Endothelial cell of umbilical vein (primary cell): ENCODE measurements around the gene YY1.

Experiments used
- EZH2 ChIP-seq: IDR thresholded peaks from 2 replicates; pipeline ENCODE4 v1.6.1; 2012; ENCODE audit warnings: borderline replicate concordance, low read depth, mild to moderate bottlenecking, moderate library complexity, low read length, inconsistent platforms; ENCODE audit not compliant: severe bottlenecking
- FOS ChIP-seq: IDR thresholded peaks from 2 replicates; pipeline ENCODE4 v1.6.1; 2011; ENCODE audit warnings: mild to moderate bottlenecking, low read length, moderate library complexity, borderline replicate concordance; ENCODE audit not compliant: insufficient read depth
- JUN ChIP-seq: IDR thresholded peaks from 2 replicates; pipeline ENCODE4 v1.6.1; 2011; ENCODE audit warnings: borderline replicate concordance, low read depth; ENCODE audit not compliant: insufficient read length, insufficient read depth
- MAX ChIP-seq: IDR thresholded peaks from 2 replicates; pipeline ENCODE4 v1.6.1; 2011; ENCODE audit not compliant: insufficient read depth, insufficient read length
- MYC ChIP-seq: IDR thresholded peaks from one replicate; pipeline ENCODE4 v1.6.1; 2011; ENCODE audit warnings: mild to moderate bottlenecking, low read depth, low read length
- POLR2A ChIP-seq: IDR thresholded peaks from 2 replicates; pipeline ENCODE4 v1.6.1; 2012; ENCODE audit warnings: low read depth, mild to moderate bottlenecking, control low read depth, low read length
- POLR2AphosphoS5 ChIP-seq: IDR thresholded peaks from 2 replicates; pipeline ENCODE4 v1.6.1; 2012; ENCODE audit warnings: low read depth, mild to moderate bottlenecking, control low read depth, low read length, moderate library complexity; ENCODE audit not compliant: insufficient read depth
- TF ChIP-seq, protein P1 (sequence below), 2 donors: IDR thresholded peaks; 1 replicate in 1 of 2; 2 replicates in 1 of 2; pipeline ENCODE4 v1.5.1; 2011; ENCODE audit warnings: low read length in 2 of 2, mild to moderate bottlenecking in 2 of 2, moderate library complexity in 2 of 2, control low read depth in 1 of 2, inconsistent platforms in 1 of 2, low read depth in 1 of 2; ENCODE audit not compliant: insufficient read depth in 1 of 2; ENCODE audit errors: extremely low read depth in 1 of 2

GRCh38 chr14:100202712-100203111 lies 36.2 kb upstream of the YY1 start:
- TF ChIP-seq POLR2A, result no peak
- TF ChIP-seq EZH2, result no peak
- TF ChIP-seq, protein P1, sequence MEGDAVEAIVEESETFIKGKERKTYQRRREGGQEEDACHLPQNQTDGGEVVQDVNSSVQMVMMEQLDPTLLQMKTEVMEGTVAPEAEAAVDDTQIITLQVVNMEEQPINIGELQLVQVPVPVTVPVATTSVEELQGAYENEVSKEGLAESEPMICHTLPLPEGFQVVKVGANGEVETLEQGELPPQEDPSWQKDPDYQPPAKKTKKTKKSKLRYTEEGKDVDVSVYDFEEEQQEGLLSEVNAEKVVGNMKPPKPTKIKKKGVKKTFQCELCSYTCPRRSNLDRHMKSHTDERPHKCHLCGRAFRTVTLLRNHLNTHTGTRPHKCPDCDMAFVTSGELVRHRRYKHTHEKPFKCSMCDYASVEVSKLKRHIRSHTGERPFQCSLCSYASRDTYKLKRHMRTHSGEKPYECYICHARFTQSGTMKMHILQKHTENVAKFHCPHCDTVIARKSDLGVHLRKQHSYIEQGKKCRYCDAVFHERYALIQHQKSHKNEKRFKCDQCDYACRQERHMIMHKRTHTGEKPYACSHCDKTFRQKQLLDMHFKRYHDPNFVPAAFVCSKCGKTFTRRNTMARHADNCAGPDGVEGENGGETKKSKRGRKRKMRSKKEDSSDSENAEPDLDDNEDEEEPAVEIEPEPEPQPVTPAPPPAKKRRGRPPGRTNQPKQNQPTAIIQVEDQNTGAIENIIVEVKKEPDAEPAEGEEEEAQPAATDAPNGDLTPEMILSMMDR (IDR thresholded peaks at IDR 0.05; ENCODE audit: extremely low read depth in 1 of 2, insufficient read depth in 1 of 2, low read depth in 1 of 2, low read length in 2 of 2), result no peak
- no peak for TF ChIP-seq POLR2AphosphoS5
- TF ChIP-seq MAX, result no peak
- no peak for TF ChIP-seq FOS
- no peak for TF ChIP-seq JUN
- no peak for TF ChIP-seq MYC
